CD1c-positive myeloid dendritic cell (primary cell): ENCODE measurements around the gene ADARB1.
A peak's percentile ranks its signal among the peaks of the same experiment; 100 is the strongest.

Experiments
- DNase-seq: peaks from one replicate; pipeline ENCODE4 v3.0.0-alpha.2; 2016; ENCODE audit errors: extremely low spot score

ADARB1 gene

DNA sequence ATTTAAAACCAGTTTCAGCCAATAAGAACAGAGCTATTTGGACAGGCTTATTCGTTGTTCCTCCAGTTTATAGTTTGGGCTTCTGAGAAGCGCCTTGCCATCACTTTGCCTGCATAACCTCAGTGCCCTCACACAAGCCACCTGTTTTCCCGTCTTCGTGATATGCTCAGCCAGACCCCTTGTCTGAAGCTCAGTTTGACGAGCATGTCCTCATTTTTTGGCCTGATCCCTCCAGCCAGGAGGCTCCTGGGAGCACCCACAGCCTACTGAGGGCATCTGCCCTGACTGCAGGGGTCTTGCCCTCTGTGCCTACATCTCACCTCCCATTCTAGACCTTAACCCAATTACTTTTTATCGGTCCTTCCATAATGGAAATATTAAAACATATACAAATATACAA lies 95.3 kb downstream of the ADARB1 start:
- DNase-seq, result peak; percentile 9

DNA sequence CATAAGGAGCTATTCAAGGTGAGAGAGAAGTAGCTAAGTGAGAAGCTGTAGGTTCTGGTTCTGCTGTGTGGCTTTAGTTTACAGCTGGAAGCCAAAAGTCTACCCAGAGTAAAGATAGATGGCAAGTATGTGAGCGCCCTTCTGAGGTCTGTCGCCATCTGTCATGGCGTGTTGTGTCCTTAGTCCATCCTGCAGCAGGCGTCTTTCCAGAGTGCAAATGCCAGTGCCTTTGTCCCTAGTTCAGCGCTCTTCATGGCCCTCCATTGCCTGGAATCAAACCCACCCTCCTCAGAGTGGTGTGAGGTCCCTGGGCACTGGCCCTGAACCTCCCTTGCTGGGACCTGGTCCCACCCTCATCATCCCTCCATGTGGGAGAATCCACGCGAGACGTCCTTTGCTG lies 96.6 kb downstream of the ADARB1 start:
- DNase-seq, result no peak

DNA sequence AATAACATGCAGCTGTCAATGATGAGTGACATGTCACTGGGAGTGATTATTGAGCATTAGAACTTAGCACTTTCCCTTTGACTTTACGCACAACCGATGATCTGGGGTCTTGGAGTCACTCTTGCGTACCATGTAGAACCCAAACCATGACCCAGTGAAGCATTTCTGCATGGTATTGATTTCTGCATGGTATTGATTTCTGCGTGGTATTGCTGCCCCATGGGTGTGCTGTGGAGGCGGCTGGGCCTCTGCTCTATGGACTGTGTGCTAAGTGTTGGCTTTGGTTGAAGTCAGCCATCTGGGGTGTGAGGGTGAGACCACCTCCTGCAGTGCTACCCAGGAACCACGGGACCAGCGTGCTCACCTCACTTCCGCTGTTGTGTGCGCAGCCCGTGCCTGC lies 98.0 kb downstream of the ADARB1 start:
- DNase-seq, result no peak

DNA sequence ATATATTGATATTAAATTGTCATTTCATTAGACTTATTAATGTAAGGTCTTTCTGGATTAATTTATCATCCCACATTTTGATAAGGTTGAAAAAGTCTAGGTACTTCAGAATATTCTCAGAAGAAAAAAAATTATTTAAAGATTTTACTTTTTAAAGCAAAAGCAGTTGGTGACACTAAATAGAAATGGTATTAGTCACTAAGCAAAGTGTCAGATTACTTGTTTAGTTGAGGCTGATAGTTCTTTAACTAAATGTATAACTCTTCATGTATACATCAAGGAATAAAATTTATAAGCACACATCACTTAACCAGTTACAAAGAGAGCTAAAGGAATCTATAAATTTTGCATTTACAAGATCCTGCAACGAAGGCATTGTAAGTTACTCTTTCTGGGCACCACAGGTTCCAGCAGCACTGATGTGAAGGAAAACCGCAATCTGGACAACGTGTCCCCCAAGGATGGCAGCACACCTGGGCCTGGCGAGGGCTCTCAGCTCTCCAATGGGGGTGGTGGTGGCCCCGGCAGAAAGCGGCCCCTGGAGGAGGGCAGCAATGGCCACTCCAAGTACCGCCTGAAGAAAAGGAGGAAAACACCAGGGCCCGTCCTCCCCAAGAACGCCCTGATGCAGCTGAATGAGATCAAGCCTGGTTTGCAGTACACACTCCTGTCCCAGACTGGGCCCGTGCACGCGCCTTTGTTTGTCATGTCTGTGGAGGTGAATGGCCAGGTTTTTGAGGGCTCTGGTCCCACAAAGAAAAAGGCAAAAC lies 101.1 kb downstream of the ADARB1 start:
- no peak for DNase-seq

DNA sequence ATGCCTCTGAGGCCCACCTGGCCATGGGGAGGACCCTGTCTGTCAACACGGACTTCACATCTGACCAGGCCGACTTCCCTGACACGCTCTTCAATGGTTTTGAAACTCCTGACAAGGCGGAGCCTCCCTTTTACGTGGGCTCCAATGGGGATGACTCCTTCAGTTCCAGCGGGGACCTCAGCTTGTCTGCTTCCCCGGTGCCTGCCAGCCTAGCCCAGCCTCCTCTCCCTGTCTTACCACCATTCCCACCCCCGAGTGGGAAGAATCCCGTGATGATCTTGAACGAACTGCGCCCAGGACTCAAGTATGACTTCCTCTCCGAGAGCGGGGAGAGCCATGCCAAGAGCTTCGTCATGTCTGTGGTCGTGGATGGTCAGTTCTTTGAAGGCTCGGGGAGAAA lies 101.8 kb downstream of the ADARB1 start:
- DNase-seq, result no peak

DNA sequence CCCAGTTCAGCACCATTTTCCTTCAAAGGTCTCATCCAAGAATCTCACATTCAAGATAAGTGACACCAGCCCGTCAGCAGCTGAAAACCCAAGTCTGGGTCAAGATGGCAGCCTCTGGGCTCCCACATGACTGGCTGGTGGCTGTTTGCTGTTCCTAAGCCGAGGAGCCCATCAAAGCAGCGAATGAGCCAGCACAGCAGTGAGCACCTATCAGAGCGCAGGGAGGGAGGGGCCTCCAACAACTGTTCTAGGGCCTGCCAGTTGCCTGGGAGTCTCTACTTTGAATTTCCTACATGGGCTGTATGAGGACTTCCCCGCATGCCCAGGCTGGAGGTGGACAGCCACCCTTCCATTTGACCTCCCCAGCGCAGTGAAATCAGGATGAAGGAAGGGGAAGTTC lies 102.7 kb downstream of the ADARB1 start:
- no peak for DNase-seq

DNA sequence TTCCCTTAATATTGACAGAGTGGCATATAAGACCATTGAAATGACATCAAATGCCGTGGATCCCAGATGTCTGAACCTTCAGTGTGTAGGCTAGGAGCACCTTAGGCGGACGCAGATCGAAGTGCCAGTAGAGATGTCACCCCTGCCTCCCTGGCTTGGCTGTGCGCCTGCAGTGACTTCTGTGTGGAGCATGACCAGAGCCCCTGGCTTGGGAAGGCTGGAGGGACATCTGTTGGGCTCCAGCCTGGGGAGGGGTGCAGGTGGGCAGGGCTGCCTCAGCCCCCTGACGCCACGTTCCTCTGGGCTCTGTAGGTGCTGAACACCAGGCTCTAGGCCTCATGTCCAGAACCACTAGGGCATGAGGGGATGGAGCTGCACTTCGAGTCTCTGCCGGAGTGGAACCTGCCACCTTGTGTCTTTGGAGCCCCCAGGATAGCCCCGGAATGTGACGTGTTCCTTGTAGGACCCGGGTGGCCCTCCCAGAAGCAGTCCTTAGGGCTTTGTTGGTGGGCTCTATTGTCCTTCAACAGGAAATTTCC lies 103.8 kb downstream of the ADARB1 start:
- DNase-seq, result no peak

DNA sequence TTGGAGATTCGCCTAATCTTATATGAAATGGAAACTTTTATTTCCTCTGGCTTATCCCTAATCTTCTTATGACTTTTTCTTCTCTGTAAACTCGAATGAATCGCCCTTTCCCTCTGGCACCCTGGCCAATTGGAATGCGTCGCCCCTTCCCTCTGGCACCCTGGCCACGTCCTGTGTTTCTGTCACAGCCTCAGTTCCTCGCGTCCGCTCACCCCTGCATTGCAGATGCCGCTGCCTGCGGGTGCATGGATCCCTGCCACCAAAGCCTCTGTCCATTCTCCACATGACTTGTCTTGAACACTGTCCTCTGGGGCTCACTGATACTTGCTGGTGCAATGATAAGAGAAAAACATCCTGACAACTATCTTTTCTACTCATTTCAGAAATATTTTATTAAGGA lies 104.6 kb downstream of the ADARB1 start:
- DNase-seq, result no peak

DNA sequence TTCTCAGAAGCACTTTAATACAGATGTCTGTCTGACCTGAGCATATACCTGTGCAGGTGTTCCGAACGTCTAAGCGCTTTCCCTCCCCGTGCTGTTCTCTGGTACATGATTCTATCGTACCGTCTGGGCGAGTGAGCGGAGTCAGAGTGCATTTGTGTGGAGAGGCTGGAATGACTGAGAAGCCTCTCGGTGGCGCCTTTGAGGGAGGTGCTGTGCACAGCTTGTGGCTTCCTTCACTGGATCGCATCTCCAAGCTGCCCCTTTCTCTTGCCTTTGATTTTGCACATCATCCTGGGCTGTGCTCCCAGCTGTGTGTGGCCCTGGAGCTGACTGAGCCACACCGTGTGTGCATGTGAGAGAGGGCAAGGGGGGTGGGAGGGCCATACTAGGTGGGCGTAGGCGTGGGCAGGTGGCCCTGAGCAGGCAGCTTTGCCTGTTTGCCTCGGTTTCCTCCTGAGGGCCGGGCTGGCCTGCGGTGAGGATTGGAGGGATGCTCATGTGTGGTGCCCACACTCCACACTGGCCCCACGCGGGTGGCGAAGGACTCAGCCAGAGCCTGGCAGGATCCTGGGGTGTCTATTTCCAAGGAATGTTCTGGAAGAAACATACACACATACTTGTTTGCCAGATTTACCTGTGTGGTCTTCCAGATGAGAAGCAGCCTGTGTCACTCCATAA lies 105.3 kb downstream of the ADARB1 start:
- no peak for DNase-seq

DNA sequence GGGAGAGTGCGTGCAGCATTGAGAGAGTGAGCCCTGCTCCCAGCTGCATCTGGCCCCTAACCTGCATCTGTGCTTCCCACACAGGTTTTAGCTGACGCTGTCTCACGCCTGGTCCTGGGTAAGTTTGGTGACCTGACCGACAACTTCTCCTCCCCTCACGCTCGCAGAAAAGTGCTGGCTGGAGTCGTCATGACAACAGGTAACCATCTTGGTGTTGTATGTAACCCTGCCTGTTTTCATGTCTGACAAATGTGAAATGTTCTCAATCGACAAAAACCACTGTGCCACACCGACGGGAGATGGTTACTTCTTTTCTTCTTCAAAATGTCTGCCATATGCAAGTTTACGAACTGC lies 105.8 kb downstream of the ADARB1 start:
- DNase-seq, result no peak

DNA sequence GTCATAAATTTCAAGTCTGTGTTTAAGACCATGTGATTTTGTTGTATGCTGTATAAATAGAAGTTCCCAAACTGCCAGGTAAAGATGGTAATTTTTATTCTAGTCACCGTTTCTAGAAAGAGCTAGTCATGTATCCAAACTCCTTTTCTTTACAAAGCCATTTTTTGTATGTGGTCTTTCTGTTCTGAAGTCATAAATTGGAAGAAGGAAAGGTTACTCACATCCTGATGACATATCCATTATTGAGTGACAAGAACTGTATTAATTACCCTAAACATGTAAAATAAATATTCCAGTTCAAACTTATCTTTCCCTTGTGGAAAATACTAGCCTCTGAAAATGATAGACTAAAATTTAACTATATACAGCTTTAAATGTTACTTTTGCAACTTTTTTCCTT lies 108.6 kb downstream of the ADARB1 start:
- DNase-seq, result no peak

DNA sequence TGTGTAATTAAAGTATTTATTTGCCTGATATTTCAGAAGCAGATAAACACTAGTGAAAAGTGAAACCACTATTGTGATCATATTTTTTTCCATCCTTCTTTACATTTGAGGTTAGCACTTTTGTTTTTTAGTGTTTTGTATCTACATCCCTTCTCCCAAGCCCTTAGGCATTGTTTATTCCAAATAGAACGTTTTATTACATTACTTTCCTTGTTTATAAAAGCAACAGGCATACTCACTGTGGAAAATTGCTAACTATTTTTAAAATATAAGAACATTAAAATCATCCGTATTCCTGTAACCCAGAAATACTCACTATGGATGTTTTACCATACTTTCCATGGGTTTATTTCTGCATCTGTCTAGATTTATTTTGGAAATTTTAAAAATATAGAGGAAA lies 109.5 kb downstream of the ADARB1 start:
- no peak for DNase-seq

DNA sequence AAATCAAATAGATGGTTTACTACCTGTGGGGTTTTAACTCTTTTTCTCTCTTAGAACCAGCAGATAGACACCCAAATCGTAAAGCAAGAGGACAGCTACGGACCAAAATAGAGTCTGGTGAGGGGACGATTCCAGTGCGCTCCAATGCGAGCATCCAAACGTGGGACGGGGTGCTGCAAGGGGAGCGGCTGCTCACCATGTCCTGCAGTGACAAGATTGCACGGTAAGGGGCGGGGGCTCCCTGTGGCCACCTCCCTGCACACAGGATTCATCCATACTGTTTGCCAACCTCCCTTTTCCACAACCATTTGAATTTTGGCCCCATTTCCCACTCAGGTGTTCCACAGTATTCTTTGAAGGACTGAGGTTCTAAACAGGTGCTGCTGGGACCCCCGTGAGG lies 110.5 kb downstream of the ADARB1 start:
- no peak for DNase-seq

DNA sequence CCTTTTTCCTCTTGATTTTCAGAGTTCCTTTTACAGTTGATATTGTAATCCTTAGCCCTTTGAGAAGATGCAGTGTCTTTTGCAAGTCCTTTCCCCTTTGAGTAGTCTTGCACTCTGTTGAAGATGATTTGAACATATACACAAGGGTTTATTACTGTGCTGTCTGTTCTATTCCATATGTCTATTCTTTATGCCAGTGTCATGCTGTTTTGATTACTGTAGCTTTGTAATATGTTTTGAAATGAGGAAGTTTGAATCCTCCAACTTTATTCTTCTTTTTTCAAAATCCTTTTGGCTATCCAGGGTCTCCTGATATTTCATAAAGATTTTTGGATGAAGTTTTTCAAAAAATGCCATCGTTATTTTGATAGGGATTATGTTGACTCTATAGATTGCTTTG lies 112.3 kb downstream of the ADARB1 start:
- DNase-seq, result no peak

DNA sequence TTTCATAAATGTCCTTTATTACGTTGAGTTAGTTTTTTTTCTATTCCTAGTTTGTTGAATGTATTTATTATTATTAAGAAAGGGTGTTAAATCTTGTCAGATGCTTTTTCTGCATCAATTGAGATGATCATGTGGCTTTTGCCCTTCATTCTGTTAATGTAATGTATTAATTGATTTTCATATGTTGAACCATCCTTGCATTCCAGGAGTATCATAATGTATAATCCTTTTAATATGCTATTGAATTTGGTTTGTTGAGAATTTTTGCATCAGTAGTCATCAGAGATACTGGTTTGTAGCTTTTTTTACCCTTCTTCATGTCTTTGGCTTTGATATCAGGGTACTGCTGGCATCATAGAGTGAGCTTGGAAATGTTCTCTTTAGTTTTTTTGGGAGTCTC lies 113.3 kb downstream of the ADARB1 start:
- no peak for DNase-seq

DNA sequence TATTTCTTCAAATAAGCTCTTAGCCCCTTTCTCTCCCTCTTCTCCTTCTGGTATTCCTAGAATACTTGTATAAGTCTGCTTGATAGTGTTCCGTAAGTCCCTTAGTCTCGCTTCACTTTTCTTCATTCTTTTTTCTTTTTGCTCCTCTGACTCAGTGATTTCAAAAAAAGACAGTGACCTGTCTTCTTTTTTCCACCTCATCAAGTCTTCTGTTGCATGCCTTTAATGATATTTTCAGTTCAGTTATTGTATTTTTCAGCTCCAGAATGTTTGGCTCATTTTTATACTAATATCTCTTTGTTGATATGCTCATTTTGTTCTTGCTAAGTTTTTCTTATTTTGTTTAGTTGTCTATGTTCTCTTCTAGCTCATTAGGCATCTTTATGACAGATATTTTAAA lies 115.6 kb downstream of the ADARB1 start:
- DNase-seq, result no peak

DNA sequence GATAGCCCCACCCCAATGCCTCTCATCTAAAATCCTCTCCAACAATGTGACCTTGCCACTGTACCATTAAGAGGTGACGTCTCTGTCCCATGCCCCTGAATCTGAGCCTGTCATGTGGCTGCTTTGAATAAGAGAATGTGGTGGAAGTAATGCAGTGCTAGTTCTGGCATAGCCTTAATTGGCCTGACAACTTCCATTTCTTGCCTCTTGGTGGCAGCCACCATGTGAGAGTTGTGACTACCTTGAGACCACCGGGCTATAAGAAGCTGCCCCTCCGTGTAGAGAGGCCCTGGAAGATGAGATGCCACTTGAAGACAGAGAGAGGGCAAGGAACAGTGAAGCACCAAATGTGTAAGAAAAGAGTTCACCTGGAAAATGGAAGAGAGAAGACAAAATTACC lies 118.0 kb downstream of the ADARB1 start:
- DNase-seq, result no peak

DNA sequence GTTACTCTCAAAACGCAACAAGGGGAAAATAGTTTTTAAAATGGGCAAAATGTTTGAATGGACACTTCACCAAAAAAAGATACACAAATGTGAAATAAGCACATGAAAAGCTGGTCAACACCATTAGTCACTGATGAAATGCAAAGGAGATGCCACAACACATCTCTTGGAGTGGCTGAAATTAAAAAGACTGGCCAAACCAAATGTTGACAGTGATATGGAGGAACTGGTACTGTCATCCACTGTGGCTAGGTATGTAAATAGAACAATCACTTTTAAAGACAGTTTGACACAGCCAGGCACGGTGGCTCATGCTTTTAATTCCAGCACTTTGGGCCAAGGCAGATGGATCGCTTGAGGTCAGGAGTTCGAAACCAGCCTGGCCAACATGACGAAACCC lies 122.2 kb downstream of the ADARB1 start:
- DNase-seq, result no peak

DNA sequence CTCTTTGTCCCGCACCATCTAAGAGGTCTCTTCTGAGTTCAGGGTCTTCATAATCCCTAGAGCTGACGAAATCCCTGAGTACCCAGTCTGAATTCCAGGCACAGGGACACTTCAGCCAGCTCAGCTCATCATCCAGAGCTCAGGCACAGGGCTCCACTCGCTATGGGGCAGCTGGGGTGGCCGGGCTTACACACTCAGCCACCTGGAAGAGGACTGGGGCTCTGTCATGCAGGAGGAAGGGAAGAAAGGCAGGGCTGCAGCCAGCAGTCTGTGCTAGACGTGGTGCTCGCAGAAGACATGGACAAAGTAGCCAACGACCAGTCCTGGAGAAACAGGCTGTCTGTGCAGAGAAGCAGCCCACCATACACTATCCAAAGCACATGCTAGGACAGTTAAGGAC lies 124.8 kb downstream of the ADARB1 start:
- DNase-seq, result no peak

DNA sequence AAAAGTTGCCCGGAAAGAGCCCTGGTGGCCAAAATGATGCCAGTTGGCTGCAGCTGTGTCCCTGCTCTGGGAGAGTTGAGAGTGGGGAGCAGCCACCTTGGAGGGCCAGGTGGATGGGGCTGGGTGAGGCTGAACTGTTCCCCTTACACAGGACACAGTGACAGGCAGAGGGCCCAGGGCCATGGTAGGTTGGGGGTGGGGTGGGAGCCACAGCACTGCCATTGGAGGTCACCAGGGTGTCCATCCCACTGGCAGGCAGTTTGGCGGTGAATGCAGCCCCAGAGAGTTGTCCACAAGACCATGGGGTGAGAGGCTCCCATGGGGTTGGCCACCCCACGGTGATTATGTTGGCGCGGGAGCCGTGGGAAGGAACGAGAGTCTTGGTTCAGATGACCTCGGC lies 125.7 kb downstream of the ADARB1 start:
- no peak for DNase-seq

DNA sequence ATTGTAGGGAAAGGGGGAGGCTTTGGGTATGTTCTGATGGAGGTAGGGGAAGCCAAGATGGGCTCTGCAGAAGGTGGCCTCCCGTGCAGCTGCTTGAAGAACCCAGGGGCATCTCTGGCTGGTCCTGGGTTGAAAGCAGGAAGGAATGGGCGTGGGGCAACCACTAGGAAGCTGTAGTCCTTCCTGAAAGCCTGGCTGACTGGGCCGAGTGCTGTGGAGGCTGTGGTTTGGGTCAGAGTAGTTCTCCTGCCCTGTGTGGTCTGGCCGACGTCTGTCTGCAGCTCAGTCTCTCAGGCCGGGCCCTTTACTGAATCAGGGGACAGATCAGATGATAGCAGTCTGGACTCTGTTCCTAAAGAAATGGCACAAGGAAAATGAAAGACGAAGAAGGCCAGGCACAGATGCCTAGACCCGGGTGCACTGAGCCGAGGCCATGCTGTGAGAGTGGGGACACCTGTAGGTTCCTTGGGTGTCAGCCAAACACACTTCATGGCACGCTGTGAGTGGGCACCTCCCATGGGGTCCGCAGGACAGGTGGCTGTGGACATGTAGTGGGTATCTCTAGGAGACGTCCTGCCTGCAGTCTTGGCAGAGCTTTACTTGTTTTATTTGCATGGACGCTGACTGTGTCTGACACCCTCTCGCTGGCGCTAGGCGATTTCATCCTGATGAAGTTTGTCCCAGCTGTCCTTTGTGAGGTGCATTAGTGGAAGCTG lies 126.4 kb downstream of the ADARB1 start:
- no peak for DNase-seq

DNA sequence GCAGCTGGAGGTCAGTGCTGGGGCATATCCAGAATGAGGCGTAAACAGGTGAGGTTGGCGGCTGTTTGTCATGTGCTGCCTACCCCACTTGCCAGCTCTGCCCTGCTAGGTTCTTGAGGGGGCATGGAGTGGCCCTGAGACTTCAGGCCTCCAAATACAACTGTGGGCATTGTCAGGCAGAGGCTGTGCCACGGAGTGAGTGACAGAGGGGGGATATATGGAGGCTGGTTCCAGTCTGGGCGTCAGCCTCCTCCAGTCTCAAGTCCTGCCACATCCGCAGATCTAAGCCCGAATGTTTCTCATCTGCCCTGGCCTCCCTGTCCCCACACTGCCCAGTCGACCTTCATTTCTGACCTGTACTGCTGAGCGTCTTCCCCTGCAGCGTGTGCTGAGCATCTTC lies 128.0 kb downstream of the ADARB1 start:
- no peak for DNase-seq

DNA sequence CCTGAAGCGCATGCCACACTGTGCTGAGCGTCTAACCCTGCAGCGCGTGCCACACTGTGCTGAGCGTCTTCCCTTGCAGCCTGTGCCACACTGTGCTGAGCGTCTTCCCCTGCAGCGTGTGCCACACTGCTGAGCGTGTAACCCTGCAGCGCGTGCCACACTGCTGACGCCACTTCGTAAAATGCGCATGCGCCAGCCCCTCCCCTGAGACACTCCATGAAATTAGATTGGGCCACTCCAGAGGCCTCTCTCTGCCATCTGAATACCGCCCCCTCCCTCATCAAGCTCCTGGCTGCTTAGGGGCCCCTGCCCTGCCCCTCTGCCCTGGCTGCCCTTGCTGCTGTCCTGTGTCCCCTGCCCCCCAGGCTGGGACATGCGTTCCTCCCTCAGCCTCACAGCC lies 128.5 kb downstream of the ADARB1 start:
- DNase-seq, result no peak
